Measurements from ENCODE around the gene FILIP1L.

FILIP1L gene

GRCh38 chr3:99863002-99863401 is 251.3 kb downstream of the FILIP1L start:
- TF ChIP-seq JUND (IDR thresholded peaks at IDR 0.05; ENCODE audit: low read depth): no peak
- in situ Hi-C loops (cut with HindIII; ENCODE audit: low pct_unique_long_range_greater_than_20kb, low sequenced_read_pairs): no loop called here
- no peak for DNase-seq (ENCODE audit: low read depth in 1 of 2, low spot score in 1 of 2)

DNA sequence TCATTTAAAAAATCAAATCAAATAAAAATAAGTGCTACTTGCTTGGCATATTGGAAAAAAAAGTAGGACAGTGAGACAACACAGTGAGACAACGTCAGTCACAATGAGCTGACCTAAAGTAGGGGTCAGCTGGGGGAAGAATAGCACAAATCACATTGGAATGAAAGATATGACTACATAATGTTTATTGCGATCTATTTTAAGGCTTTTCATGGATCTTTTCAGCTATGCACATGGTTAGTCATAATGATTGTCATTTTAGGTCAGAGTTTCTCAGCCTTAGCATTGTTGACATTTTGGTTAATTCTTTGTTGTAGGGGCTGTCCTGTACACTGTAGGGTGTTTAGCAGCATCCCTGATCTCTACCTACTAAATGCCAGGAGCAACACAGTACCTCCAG is 252.1 kb downstream of the FILIP1L start:
- DNase-seq (ENCODE audit: low read depth in 1 of 2, low spot score in 1 of 2): no peak
- in situ Hi-C loops (cut with HindIII; ENCODE audit: low pct_unique_long_range_greater_than_20kb, low sequenced_read_pairs): no loop called here
- TF ChIP-seq JUND (IDR thresholded peaks at IDR 0.05; ENCODE audit: low read depth): no peak

DNA sequence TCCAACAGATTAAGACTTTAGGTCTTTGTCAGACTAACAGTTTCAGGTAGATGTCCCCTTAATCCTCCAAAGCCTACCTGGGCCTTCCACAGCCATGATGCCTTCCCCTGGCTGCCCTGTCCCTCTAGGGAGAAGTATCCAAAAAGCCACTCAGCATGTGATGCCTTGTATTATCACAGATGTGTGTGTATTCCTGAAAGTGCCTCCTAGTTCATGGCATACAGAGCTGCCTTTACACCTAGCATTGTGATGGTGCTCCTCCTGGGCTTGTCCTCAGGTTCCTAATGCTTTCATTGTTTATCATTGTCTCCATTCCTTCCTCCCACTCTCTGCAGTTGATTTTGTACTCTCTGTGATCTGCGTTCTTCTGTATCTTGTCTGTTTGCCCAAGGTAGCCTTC is 253.1 kb downstream of the FILIP1L start:
- DNase-seq (ENCODE audit: low read depth in 1 of 2, low spot score in 1 of 2): no peak
- no peak for TF ChIP-seq JUND (IDR thresholded peaks at IDR 0.05; ENCODE audit: low read depth)
- in situ Hi-C loops (cut with HindIII; ENCODE audit: low pct_unique_long_range_greater_than_20kb, low sequenced_read_pairs): no loop called here

- no peak for DNase-seq (ENCODE audit: low read depth in 1 of 2, low spot score in 1 of 2)
- TF ChIP-seq JUND (IDR thresholded peaks at IDR 0.05; ENCODE audit: low read depth): no peak
- in situ Hi-C loops (cut with HindIII; ENCODE audit: low pct_unique_long_range_greater_than_20kb, low sequenced_read_pairs): no loop called here
These were observed 254.5 kb downstream of the FILIP1L start for GRCh38 chr3:99859825-99860224.

DNA sequence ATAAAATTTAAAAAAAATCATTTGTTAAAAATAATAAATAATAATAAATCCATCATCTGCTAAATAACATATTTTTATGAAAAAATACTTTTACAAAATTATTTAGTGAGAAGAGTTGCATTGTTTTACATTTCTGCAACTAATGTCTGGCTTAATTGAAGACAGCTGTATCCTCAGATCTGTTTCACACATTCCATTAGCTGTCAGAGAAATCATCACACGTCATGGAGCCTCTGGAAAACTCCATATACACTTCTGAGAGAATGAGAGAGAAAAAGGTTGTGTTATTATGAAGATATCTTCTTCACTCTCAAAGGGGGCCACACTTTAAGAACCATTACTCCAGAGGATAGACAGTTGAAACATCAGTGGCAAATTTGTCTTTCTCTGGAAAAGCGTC is 255.8 kb downstream of the FILIP1L start:
- in situ Hi-C loops (cut with HindIII; ENCODE audit: low pct_unique_long_range_greater_than_20kb, low sequenced_read_pairs): no loop called here
- TF ChIP-seq JUND (IDR thresholded peaks at IDR 0.05; ENCODE audit: low read depth): no peak
- no peak for DNase-seq (ENCODE audit: low read depth in 1 of 2, low spot score in 1 of 2)

- DNase-seq (ENCODE audit: low read depth in 1 of 2, low spot score in 1 of 2): no peak
- no peak for TF ChIP-seq JUND (IDR thresholded peaks at IDR 0.05; ENCODE audit: low read depth)
- in situ Hi-C loops (cut with HindIII; ENCODE audit: low pct_unique_long_range_greater_than_20kb, low sequenced_read_pairs): no loop called here
These were observed 257.0 kb downstream of the FILIP1L start for GRCh38 chr3:99857278-99857677.

DNA sequence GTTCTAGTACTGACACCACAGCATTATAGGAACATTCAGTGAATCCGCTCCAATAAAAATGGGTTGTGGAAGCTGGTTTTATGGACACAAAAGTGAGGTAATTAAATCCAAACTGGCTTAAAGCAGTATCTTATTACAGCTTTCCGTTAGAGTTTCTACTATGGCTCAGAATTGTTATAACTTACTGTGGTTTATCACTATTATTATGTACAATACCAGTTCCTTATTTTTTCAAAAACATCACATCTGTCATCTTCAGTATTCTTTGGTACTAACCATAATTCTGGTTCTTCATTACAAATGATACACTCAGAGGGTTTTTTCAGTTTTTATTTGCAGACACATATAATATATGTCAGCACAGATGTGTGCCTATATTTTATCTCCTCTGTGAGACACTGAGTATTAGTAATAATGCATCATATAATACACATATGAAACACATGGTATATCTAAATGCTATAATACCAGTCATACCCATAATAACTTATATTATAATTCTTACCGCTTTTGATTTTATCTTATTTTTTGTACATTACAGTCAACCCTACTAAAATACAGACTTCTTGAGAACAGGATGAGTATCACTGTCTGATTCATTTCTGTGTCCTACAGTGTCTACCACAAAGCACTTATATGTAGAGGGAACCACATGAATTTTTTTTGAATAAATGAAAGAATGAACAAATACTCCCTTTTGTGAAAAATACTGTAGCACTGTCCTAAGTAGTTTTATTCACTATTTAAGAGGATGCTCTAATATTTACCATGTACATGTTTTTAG is 257.7 kb downstream of the FILIP1L start:
- no peak for DNase-seq (ENCODE audit: low read depth in 1 of 2, low spot score in 1 of 2)
- TF ChIP-seq JUND (IDR thresholded peaks at IDR 0.05; ENCODE audit: low read depth): no peak
- in situ Hi-C loops (cut with HindIII; ENCODE audit: low pct_unique_long_range_greater_than_20kb, low sequenced_read_pairs): no loop called here

GRCh38 chr3:99855900-99856299 is 258.4 kb downstream of the FILIP1L start:
- no peak for DNase-seq (ENCODE audit: low read depth in 1 of 2, low spot score in 1 of 2)
- in situ Hi-C loops (cut with HindIII; ENCODE audit: low pct_unique_long_range_greater_than_20kb, low sequenced_read_pairs): no loop called here
- no peak for TF ChIP-seq JUND (IDR thresholded peaks at IDR 0.05; ENCODE audit: low read depth)

DNA sequence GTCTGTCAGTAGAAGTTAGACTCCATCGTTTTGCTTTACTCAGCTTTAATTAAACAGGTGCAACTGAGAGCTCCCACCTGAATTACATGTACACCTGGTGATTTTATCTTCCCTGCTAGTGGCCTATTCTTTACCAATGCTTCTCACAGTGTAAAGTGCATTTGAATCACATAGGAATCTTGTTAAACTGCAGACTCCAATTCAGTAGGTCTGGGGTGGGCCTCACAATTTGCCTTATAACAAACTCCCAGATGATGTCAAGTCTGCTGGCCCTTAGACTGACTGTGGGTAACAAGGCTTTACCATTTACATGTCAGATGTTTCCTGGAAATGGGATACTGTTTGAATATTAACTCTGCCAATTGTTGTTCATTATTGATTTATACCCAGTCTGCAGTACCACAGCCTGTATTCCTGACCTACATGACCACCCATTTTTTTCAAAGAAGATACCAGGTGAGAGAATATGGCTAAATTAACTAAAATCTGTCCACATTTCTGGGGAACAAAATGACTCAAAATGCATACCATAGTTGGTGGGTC is 259.5 kb downstream of the FILIP1L start:
- DNase-seq (ENCODE audit: low read depth in 1 of 2, low spot score in 1 of 2): no peak
- TF ChIP-seq JUND (IDR thresholded peaks at IDR 0.05; ENCODE audit: low read depth): no peak
- in situ Hi-C loops (cut with HindIII; ENCODE audit: low pct_unique_long_range_greater_than_20kb, low sequenced_read_pairs): no loop called here

DNA sequence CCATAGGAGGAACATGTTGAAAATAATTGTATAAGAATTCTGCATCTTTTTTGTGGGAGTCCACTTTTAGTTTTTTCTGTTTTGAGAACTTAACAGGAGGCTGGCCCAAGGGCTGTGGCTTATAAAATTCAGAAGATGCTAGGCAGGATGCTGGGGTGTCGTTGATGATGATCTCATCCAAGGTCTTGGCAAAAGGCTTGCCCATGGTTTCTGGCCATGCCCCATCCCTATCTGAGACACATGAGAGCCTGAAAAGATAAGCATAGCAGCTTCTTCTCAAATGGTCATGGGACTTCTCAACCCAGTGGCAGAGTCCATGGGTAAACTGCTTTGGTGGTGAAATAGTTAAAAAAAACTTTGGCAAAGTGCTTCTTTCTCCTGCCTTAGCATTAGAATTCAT is 261.4 kb downstream of the FILIP1L start:
- no peak for TF ChIP-seq JUND (IDR thresholded peaks at IDR 0.05; ENCODE audit: low read depth)
- in situ Hi-C loops (cut with HindIII; ENCODE audit: low pct_unique_long_range_greater_than_20kb, low sequenced_read_pairs): no loop called here
- no peak for DNase-seq (ENCODE audit: low read depth in 1 of 2, low spot score in 1 of 2)

GRCh38 chr3:99851955-99852354 is 262.3 kb downstream of the FILIP1L start:
- DNase-seq (ENCODE audit: low read depth in 1 of 2, low spot score in 1 of 2): no peak
- in situ Hi-C loops (cut with HindIII; ENCODE audit: low pct_unique_long_range_greater_than_20kb, low sequenced_read_pairs): no loop called here

GRCh38 chr3:99850608-99851007 is 263.7 kb downstream of the FILIP1L start:
- in situ Hi-C loops (cut with HindIII; ENCODE audit: low pct_unique_long_range_greater_than_20kb, low sequenced_read_pairs): no loop called here
- DNase-seq (ENCODE audit: low read depth in 1 of 2, low spot score in 1 of 2): no peak
- no peak for TF ChIP-seq JUND (IDR thresholded peaks at IDR 0.05; ENCODE audit: low read depth)

More at GRCh38 chr3:99851955-99852354, 262.3 kb downstream of the FILIP1L start:
- TF ChIP-seq JUND (IDR thresholded peaks at IDR 0.05; ENCODE audit: low read depth): no peak

- DNase-seq (ENCODE audit: low read depth in 1 of 2, low spot score in 1 of 2): no peak
- in situ Hi-C loops (cut with HindIII; ENCODE audit: low pct_unique_long_range_greater_than_20kb, low sequenced_read_pairs): no loop called here
These were observed 265.9 kb downstream of the FILIP1L start for GRCh38 chr3:99848433-99848832.

More at GRCh38 chr3:99848433-99848832, 265.9 kb downstream of the FILIP1L start:
- no peak for TF ChIP-seq JUND (IDR thresholded peaks at IDR 0.05; ENCODE audit: low read depth)
